Activated CD4-positive, alpha-beta memory T cell treated with anti-CD3 and anti-CD28 coated beads, Interleukin-2, amount 10 ng/mL, durations not matched to agents 7 days and 5 days (primary cell): Measurements from ENCODE around the gene SCN8A. TPM values are rescaled to one million over a fixed set of nuclear protein-coding genes. Genes with fewer than 3 reads are reported as not detected.

Experiments used
- CTCF ChIA-PET: fragments of 350-600 bp; sonication (Branson Sonifier 250); formaldehyde crosslinking; loops from one replicate; lab custom pipeline; 2021; ENCODE audit warnings: antibody characterized with exemption, inconsistent platforms; lab: Charles Lee
- POLR2A ChIA-PET: fragments of 350-600 bp; sonication (Branson Sonifier 250); formaldehyde crosslinking; loops from one replicate; lab custom pipeline; 2021; ENCODE audit warnings: antibody characterized with exemption; lab: Charles Lee
- DNase-seq: peaks from one replicate; pipeline ENCODE4 v3.0.0-alpha.2; 2020
- H3K27ac Mint-ChIP-seq: one replicate; pipeline ENCODE4 v1.8.0; 2021; ENCODE audit warnings: mild to moderate bottlenecking, mixed read lengths
- H3K27me3 Mint-ChIP-seq: one replicate; pipeline ENCODE4 v1.8.0; 2021; ENCODE audit warnings: mixed read lengths
- H3K36me3 Mint-ChIP-seq: one replicate; pipeline ENCODE4 v1.8.0; 2021; ENCODE audit warnings: low read depth, mixed read lengths
- H3K4me1 Mint-ChIP-seq: one replicate; pipeline ENCODE4 v1.8.0; 2021; ENCODE audit warnings: mixed read lengths
- H3K4me3 Mint-ChIP-seq: one replicate; pipeline ENCODE4 v1.8.0; 2021; ENCODE audit warnings: mild to moderate bottlenecking, mixed read lengths
- H3K9me3 Mint-ChIP-seq: one replicate; pipeline ENCODE4 v1.8.0; 2021; ENCODE audit warnings: mixed read lengths
- total RNA-seq, 2 experiments: library from RNA; stranded (reverse); gene quantifications; one replicate each; pipeline ENCODE4 v1.2.3, GENCODE V29; 2021

Gene SCN8A
- total RNA-seq, 2 experiments from 2014 or later, result 0.33 to 0.58 TPM

DNA sequence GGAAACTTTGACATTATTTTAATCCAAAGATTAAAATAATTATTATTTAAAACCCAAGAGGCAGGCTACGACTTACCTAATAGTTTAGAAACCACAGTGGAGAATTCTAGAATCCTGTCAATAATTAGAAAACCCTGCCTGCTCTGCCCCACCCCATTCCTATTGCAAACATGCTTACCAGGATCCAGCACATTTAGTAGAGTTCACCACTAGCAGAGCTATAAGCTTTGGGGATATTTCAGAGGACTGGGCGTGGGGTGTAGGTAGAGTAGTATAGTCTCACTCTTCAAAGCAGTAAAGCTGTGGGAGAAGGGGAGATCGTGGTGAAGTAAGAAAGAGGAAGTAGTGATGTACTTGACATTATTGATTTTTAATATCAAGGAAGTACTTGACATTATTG, 157.2 kb downstream of the SCN8A start:
- no peaks in the 10 kb centered on the region for H3K36me3 Mint-ChIP-seq
- POLR2A ChIA-PET, result no interaction called here
- no peak overlapping the region for H3K27ac Mint-ChIP-seq

DNA sequence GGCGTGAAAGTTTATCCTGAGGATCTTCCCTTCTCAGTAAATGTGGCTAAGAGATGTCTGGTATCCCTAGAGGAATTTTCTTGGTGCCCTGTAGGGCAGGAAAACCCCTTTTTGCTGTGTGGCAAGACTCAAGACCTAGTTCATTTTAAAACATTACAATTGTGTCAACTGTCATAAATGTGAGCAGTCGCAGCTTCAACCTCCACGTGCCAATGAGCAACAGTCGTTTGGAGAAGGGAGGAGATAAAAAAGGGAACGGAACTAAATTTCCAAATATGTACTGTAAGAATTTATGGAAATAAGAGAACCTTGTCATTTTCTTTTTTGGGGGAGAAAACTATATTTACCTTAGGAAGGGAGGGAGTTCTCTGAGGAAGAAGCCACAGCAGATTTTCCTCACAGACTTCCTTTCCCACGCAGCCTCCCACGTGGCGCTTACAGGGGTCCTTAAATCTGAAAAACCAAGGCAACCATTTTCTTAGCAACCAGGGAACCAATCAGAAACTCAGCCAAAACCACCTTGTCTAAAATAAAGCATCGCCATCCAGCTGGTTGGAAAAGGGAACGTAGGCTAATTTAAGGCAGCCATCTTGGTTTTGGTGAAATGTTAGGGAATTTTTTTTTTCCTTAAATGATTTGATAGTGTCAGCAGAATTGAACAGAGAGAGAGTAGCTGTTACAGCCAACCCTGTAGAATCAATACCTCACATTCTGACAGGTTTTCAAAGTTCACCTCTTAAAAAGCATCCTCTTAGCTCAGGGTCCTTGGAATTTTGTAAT, 158.4 kb downstream of the SCN8A start:
- DNase-seq, result no peak
- Mint-ChIP-seq H3K4me3 (no peak overlapping the region), H3K36me3 (no peaks in the 10 kb centered on the region), H3K27ac (no peak overlapping the region), H3K27me3 (peaks cover 30% of the 10 kb centered on the region), H3K4me1 (no peaks in the 10 kb centered on the region), H3K9me3 (no peaks in the 10 kb centered on the region)
- POLR2A ChIA-PET, result no interaction called here
- CTCF ChIA-PET, result no interaction called here

More for the DNA sequence above, 157.2 kb downstream of the SCN8A start:
- no peak overlapping the region for H3K4me3 Mint-ChIP-seq
- DNase-seq, result no peak
- H3K4me1 Mint-ChIP-seq, result no peaks in the 10 kb centered on the region
- no peaks in the 10 kb centered on the region for H3K9me3 Mint-ChIP-seq
- CTCF ChIA-PET, result no interaction called here
- peaks cover 26% of the 10 kb centered on the region for H3K27me3 Mint-ChIP-seq

DNA sequence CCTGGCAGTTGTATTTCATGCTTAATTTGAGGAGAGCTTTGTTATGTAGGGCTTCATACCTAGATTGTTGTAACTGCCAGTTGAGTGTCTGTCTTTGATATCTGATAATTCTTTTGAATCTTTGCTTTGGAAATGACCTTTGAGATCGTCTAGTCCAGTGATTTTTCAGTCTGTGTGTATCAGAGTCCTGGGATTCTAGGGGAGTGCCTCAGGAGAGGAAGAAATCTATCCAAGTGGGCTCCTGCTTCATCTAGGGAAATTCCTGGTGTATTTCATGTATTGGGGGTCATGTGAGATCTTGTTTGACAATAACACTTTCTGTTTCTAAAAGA, 158.9 kb downstream of the SCN8A start:
- ChIA-PET CTCF (no interaction called here), POLR2A (no interaction called here)

DNA sequence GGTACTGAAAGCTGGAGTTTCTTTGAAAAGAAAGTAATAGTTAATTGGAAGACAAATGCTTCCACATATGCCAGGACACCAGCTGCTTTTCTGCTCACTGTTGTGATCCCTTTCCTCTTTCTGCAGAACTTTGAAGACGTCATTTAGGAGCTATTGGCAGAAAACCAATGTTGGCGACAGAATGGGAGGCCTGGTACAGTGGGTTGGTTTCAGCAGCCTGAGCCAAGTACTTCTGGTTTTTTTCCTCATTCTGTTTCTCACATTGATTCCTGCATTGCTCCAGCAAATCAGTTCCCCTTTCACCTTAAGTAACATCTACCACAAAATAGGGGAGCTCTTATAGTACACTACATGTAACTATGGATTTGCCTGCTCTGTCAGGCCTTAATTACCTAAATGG, 160.6 kb downstream of the SCN8A start:
- Mint-ChIP-seq H3K4me3 (no peak overlapping the region), H3K4me1 (no peaks in the 10 kb centered on the region), H3K9me3 (no peaks in the 10 kb centered on the region), H3K27ac (no peak overlapping the region), H3K27me3 (peaks cover 38% of the 10 kb centered on the region), H3K36me3 (no peaks in the 10 kb centered on the region)
- ChIA-PET POLR2A (no interaction called here), CTCF (no interaction called here)
- no peak for DNase-seq

More for the DNA sequence above, 158.9 kb downstream of the SCN8A start:
- Mint-ChIP-seq H3K9me3 (no peaks in the 10 kb centered on the region), H3K4me3 (no peak overlapping the region), H3K27ac (no peak overlapping the region), H3K4me1 (no peaks in the 10 kb centered on the region), H3K36me3 (no peaks in the 10 kb centered on the region), H3K27me3 (peaks cover 35% of the 10 kb centered on the region)
- no peak for DNase-seq

DNA sequence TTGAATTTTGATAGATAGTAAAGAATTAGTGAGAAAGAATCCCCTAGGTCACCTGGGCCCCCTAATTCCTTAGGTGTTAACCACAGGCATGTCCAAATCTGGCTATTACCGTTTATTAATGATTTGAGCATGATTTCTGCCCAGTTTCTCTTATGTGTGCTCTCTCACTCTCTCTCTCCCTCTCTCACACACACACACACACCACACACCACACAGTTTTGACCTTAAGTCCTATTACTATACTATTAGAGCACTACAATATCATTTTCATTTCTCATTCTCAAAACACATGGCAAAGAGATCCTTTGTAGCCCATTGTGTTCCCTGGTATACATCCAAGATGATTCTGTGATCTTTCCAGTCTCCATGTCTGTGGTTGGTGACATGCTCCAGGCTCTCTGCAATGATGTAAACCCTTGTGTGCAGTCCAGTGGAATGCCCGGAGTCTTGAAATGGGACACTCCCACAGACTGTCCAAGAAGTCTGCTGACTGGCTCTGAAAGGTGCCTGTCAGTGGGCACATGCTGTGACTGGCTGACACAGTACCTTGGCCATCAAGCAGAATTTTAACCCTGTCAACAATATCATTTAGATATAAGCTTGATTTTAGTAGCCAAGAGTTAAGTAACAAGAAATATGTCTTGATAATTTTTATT, 161.3 kb downstream of the SCN8A start:
- Mint-ChIP-seq H3K27ac (no peak overlapping the region), H3K27me3 (peaks cover 38% of the 10 kb centered on the region), H3K4me3 (no peak overlapping the region), H3K9me3 (no peaks in the 10 kb centered on the region), H3K4me1 (no peaks in the 10 kb centered on the region), H3K36me3 (no peaks in the 10 kb centered on the region)
- CTCF ChIA-PET, result no interaction called here
- no peak for DNase-seq
- POLR2A ChIA-PET, result no interaction called here

DNA sequence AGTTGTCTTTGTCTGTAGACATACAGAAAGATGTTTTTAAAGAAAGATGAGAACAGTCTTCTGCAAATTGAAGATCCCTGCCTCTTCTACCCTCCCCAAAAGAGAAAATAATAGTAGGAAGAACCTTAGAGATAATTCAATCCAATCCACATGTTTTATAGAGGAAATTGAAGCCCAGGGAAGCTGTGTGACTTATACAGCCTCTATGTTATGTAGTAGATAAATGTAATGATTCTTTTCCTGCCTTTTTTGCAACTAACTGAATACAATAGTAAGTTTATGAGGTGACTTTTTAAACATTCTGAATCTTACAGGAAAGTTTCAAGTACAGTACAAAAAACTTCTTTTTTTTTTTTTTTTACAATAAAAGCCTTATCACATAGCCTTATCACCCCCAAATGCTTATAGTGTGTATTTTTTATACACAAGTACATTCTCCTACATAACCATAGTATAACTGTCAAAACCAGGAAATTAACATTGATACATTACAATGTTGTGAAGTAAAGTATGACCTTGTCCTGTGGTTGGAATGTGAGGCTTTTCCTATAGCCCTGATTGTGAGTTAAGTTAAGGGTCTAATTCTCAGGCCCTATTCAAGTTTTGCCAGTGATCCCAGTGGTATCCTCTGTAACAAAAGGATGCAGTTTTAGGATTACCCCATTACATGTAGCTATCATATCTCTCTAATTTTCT, 163.1 kb downstream of the SCN8A start:
- Mint-ChIP-seq H3K36me3 (no peaks in the 10 kb centered on the region), H3K27me3 (peaks cover 34% of the 10 kb centered on the region), H3K4me3 (no peak overlapping the region), H3K9me3 (no peaks in the 10 kb centered on the region), H3K4me1 (no peaks in the 10 kb centered on the region), H3K27ac (no peak overlapping the region)
- ChIA-PET POLR2A (no interaction called here), CTCF (no interaction called here)
- no peak for DNase-seq

DNA sequence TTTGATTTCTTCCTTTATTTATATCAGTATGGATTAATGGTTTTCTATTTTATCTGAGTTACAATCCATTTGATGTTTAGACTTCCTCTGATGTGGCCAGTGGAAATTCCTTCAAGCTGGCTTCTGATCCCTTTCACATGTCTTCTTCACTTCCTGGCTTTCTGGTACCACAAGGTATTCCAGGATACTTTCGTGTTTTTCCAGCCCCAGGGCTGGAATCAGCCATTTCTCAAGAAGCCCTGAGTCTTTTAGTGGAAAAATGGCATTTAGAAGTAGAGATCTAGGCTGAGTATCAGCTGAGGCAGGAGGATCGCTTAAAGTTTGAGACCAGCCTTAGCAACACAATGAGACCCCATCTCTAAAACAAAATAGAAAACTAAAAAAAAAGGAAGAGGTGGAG, 164.2 kb downstream of the SCN8A start:
- Mint-ChIP-seq H3K36me3 (no peaks in the 10 kb centered on the region), H3K4me1 (no peaks in the 10 kb centered on the region), H3K27ac (no peak overlapping the region), H3K27me3 (peaks cover 32% of the 10 kb centered on the region), H3K9me3 (no peaks in the 10 kb centered on the region), H3K4me3 (no peak overlapping the region)
- CTCF ChIA-PET, result no interaction called here
- no peak for DNase-seq
- POLR2A ChIA-PET, result no interaction called here

DNA sequence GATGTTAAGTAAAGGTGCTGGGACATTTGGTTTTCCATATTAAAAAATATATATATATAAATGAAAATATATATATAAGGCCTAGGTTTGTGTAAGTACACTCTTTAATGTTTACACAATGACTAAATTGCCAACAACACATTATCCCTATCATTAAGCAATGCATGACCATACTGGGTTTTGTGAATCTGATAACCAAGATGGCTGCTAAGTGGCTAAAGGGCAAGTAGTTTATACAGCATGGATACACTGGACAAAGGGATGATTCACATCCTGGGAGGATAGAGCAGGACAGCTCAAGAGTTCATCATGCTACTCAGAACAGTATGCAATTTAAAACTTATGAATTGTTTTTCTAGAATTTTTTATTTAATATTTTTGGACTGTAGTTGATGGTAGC, 168.1 kb downstream of the SCN8A start:
- no peak overlapping the region for H3K4me3 Mint-ChIP-seq
- no peaks in the 10 kb centered on the region for H3K9me3 Mint-ChIP-seq
- no peaks in the 10 kb centered on the region for H3K4me1 Mint-ChIP-seq
- H3K36me3 Mint-ChIP-seq, result no peaks in the 10 kb centered on the region
- peaks cover 10% of the 10 kb centered on the region for H3K27me3 Mint-ChIP-seq
- POLR2A ChIA-PET, result no interaction called here
- CTCF ChIA-PET, result no interaction called here
- DNase-seq, result no peak
- H3K27ac Mint-ChIP-seq, result no peak overlapping the region

DNA sequence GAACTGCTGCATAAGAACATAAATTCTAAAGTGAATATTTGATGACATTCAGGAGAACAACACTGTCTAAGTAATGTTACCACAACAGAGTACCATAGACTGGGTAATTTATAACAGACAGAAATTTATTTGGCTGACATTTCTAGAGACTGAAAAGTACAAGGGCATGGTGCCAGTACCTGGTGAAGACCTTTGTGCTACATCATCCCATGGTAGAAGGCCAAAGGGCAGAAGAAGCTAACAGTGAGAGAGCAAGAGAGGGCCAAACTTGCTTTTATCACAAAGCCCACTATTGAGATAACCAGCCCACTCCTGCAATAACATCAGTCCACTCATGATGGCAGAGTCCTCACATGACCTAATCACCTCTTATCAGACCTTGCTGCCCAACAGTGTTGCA, 168.7 kb downstream of the SCN8A start:
- Mint-ChIP-seq H3K36me3 (no peaks in the 10 kb centered on the region), H3K4me1 (no peaks in the 10 kb centered on the region), H3K27me3 (peaks cover 5% of the 10 kb centered on the region), H3K9me3 (no peaks in the 10 kb centered on the region), H3K4me3 (no peak overlapping the region), H3K27ac (no peak overlapping the region)
- DNase-seq, result no peak
- ChIA-PET POLR2A (no interaction called here), CTCF (no interaction called here)

DNA sequence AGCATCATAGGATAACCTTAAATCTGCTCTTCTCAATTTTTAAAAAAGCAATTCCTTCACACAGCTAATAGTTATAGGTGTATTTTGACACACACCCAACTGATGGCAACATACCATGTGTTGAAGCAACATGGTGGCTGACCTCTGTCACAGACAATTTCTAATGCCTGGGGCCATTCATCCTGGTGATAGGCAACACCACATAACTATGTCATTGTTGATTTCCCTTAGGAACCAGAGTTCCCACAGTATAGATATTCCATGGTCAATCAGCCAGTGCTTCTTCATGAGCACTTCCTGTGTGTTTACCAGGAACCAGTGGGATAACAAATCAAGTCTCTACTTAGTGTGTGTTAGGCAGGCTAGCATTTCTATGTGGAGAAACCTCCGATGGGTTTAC, 169.2 kb downstream of the SCN8A start:
- no peak for DNase-seq
- H3K4me1 Mint-ChIP-seq, result no peaks in the 10 kb centered on the region
- H3K27ac Mint-ChIP-seq, result no peak overlapping the region
- ChIA-PET POLR2A (no interaction called here), CTCF (no interaction called here)
- no peaks in the 10 kb centered on the region for H3K36me3 Mint-ChIP-seq
- no peak overlapping the region for H3K4me3 Mint-ChIP-seq
- no peaks in the 10 kb centered on the region for H3K9me3 Mint-ChIP-seq
- peaks cover 3% of the 10 kb centered on the region for H3K27me3 Mint-ChIP-seq

DNA sequence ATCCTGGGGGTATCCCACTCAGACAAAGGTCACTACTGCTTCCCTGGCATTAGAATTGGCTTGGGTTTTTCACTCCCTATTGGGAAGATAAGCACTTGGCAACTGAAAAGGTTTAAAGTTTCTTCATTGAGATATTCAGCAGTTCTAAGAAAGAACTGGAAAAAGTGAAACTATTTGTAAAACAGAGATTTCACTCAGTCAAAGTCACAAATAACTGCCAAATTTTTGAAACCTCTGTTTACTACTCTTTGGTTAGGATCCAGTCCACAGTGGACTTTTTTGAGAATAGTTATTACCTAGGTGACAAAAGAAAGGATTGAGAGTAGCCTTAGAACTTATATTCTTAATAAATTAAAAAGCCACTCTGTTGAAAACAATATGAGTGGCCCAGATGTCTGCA, 172.7 kb downstream of the SCN8A start:
- CTCF ChIA-PET, result no interaction called here
- POLR2A ChIA-PET, result no interaction called here
- no peak for DNase-seq
- Mint-ChIP-seq H3K27ac (no peak overlapping the region), H3K4me1 (no peaks in the 10 kb centered on the region), H3K9me3 (no peaks in the 10 kb centered on the region), H3K27me3 (peaks cover 6% of the 10 kb centered on the region), H3K36me3 (no peaks in the 10 kb centered on the region), H3K4me3 (no peak overlapping the region)

DNA sequence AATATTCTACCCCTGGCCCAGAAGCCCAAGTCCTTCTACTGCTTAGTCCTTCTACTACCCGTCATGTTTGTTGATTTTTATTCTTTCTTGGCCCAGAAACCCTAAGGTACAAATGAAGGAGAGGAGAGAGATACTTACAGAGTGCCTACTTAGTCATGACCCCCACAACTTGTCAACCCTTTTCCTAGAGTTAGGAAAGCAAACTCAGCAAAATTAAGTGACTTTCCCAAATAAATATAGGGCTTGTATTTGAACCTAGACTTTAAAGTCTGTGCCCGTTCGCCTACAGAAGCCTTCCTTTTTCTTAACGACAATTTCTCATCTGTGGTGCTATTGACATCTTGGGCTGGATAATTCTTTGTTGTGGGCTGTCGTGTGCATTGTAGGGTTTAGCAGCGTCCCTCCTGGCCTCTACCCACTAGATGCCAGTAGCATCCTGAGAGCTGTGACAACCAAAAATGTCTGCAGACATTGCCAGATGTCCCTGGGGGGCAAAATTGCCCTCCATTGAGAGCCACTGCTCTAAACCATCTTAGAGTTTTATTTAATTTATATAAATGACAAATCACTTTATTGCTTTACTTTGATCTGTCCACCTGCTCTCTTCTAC, 175.1 kb downstream of the SCN8A start:
- POLR2A ChIA-PET, result no interaction called here
- no peak overlapping the region for H3K27ac Mint-ChIP-seq

DNA sequence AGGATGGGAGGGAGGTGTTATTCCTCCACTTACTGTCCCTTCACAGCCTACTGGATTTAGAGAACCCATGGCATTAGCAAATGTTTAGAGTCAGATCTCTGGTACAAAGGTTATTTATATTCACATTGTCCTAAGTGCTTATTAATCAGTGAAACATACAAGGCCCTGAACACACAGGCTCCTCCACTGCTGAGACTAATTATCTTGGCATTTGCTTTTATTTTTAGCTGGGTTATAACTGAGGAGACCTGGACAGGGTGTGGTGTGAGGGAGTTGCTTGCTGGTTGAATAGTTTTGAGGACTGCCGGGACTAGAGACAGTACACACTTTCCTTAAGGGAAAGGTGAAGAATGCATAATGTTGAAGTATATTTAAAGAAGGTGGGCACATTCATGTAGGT, 180.0 kb downstream of the SCN8A start:
- Mint-ChIP-seq H3K4me3 (no peak overlapping the region), H3K27ac (no peak overlapping the region), H3K4me1 (no peaks in the 10 kb centered on the region), H3K36me3 (no peaks in the 10 kb centered on the region), H3K27me3 (peaks cover 6% of the 10 kb centered on the region), H3K9me3 (no peaks in the 10 kb centered on the region)
- ChIA-PET POLR2A (no interaction called here), CTCF (no interaction called here)
- DNase-seq, result no peak

More for the DNA sequence above, 175.1 kb downstream of the SCN8A start:
- Mint-ChIP-seq H3K27me3 (peaks cover 6% of the 10 kb centered on the region), H3K9me3 (no peaks in the 10 kb centered on the region), H3K4me3 (no peak overlapping the region), H3K36me3 (no peaks in the 10 kb centered on the region), H3K4me1 (no peaks in the 10 kb centered on the region)
- CTCF ChIA-PET, result no interaction called here
- no peak for DNase-seq
